PFSK-1 (cell line): ENCODE results near the gene LDLRAD4.

ENCODE experiments used
- REST ChIP-seq, 2 experiments: IDR thresholded peaks; 2 replicates each; pipeline versions ENCODE4 v1.6.1 to v1.8.0; 2011 to 2012; ENCODE audit warnings: low read depth in 2 of 2, low read length in 2 of 2, control low read depth in 1 of 2, inconsistent platforms in 1 of 2, mild to moderate bottlenecking in 1 of 2, moderate library complexity in 1 of 2; ENCODE audit not compliant: insufficient read depth in 1 of 2
- SIN3A ChIP-seq: IDR thresholded peaks from 2 replicates; pipeline ENCODE4 v1.6.1; 2012; ENCODE audit warnings: mild to moderate bottlenecking, low read length, moderate library complexity, borderline replicate concordance; ENCODE audit not compliant: insufficient read depth
- TAF1 ChIP-seq: IDR thresholded peaks from 2 replicates; pipeline ENCODE4 v1.6.1; 2012; ENCODE audit warnings: low read length, control low read depth, borderline replicate concordance; ENCODE audit not compliant: insufficient read depth

GRCh38 chr18:13480571-13481255 is 262.2 kb downstream of the LDLRAD4 start:
- TF ChIP-seq TAF1 (no peak), SIN3A (no peak), REST (IDR thresholded peaks at IDR 0.05; ENCODE audit: insufficient read depth in 1 of 2, low read depth in 2 of 2, low read length in 2 of 2) (no peak)
